ENCODE results near the gene CYP27B1. TPM values are rescaled to one million over a fixed set of nuclear protein-coding genes. Genes with fewer than 3 reads are reported as not detected.
"Not testable (repeated sequence)": the region's sequence is repeated elsewhere in the genome, so short reads cannot be mapped to it uniquely, and the experiment has no call there.

Gene CYP27B1
- total RNA-seq, 2 experiments from 2014 or later, result 2.3 to 2.6 TPM

- no peaks in the 10 kb centered on the region for H3K27me3 Mint-ChIP-seq (ENCODE audit: low read depth)
- no peaks in the 10 kb centered on the region for H3K9me3 Mint-ChIP-seq (ENCODE audit: insufficient read depth)
- peaks cover 15% of the 10 kb centered on the region for H3K36me3 Mint-ChIP-seq (ENCODE audit: low read depth)
- DNase-seq, result no peak
- H3K4me3 Mint-ChIP-seq, result no peak overlapping the region
- H3K4me1 Mint-ChIP-seq (ENCODE audit: low read depth), result peaks cover 29% of the 10 kb centered on the region
- ATAC-seq, result no peak
- POLR2A ChIA-PET, result no interaction called here
- H3K27ac Mint-ChIP-seq, result no peak overlapping the region
- CTCF ChIA-PET, result interaction anchor here (0.7 to 1.9 kb wide), 3 partner anchors 18 to 163 kb away, joined by 3 to 5 read pairs (median 5); no protein-coding TSS in a partner anchor
These were observed 8.2 kb upstream of the CYP27B1 start for GRCh38 chr12:57775044-57775443.

- Mint-ChIP-seq H3K36me3 (ENCODE audit: low read depth) (peaks cover 19% of the 10 kb centered on the region), H3K4me1 (ENCODE audit: low read depth) (peaks cover 27% of the 10 kb centered on the region)
- H3K27ac Mint-ChIP-seq; POLR2A ChIA-PET; DNase-seq; H3K4me3 Mint-ChIP-seq; H3K27me3 Mint-ChIP-seq (ENCODE audit: low read depth); ATAC-seq; H3K9me3 Mint-ChIP-seq (ENCODE audit: insufficient read depth): not testable (repeated sequence)
- CTCF ChIA-PET, result interaction anchor here (0.9 to 1.9 kb wide), 3 partner anchors 15 to 130 kb away, joined by 4 to 5 read pairs (median 5); no protein-coding TSS in a partner anchor
These were observed 7.8 kb upstream of the CYP27B1 start for GRCh38 chr12:57774634-57775033.

DNA sequence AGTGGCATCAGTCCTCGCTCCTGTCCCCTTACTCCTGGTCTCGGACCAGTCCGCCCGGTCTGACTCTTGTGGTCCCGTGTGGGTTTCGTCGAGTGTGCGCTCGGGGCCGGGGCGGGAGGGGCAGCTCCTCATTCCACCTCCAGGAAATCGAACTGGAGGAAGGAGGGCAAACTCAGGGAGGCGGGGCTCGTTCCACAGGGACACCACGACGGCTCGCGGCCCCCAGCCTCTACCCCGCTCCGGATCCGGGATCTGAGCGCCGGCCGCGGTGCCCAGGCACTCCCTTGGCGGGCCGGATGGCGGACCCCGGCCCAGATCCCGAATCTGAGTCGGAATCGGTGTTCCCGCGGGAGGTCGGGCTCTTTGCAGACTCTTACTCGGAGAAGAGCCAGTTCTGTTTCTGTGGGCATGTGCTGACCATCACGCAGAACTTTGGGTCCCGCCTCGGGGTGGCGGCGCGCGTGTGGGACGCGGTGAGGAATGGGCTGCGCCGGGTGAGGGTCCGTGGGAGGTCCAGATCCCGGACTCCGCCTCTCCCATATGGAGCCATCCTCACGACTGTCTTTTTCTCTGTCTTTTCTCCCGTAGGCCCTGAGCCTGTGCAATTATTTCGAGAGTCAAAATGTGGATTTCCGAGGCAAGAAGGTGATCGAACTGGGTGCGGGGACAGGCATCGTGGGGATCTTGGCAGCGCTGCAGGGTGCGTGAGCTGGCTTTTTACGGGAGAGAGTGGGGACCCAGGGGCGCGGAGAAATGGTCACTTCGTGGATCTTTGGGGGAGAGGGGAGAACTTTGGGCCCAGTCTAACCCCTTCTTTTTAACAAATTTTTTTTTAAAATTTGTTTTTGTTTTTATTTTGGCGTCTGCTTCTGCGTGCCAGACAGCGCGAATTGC is 5.8 kb upstream of the CYP27B1 start, which contains the start of gene EEF1AKMT3:
EEF1AKMT3 (plus strand) TSS at position 186 of the 894 bp plus-strand sequence; CDS start at position 297, 111 bp downstream.
- H3K36me3 Mint-ChIP-seq (ENCODE audit: low read depth), result peaks cover 25% of the 10 kb centered on the region
- peak within 1 kb of the TSS; percentile 97 for H3K4me3 Mint-ChIP-seq
- ATAC-seq (peak; percentile 50), DNase-seq (peak; percentile 55)
- H3K27ac Mint-ChIP-seq, result peak within 1 kb of the TSS; percentile 98
- H3K4me1 Mint-ChIP-seq (ENCODE audit: low read depth), result peaks cover 21% of the 10 kb centered on the region
- ChIA-PET CTCF (interaction anchor here (0.9 to 1.5 kb wide), 8 partner anchors 9 to 31 kb away, joined by 3 to 13 read pairs (median 4); partner anchors contain the start of gene TSFM), POLR2A (interaction anchor here (0.7 to 1.3 kb wide), 4 partner anchors 8 to 16 kb away, joined by 3 to 6 read pairs (median 5); partner anchors contain the start of gene TSFM)
- H3K9me3 Mint-ChIP-seq (ENCODE audit: insufficient read depth), result no peaks in the 10 kb centered on the region
- H3K27me3 Mint-ChIP-seq (ENCODE audit: low read depth), result no peaks in the 10 kb centered on the region

DNA sequence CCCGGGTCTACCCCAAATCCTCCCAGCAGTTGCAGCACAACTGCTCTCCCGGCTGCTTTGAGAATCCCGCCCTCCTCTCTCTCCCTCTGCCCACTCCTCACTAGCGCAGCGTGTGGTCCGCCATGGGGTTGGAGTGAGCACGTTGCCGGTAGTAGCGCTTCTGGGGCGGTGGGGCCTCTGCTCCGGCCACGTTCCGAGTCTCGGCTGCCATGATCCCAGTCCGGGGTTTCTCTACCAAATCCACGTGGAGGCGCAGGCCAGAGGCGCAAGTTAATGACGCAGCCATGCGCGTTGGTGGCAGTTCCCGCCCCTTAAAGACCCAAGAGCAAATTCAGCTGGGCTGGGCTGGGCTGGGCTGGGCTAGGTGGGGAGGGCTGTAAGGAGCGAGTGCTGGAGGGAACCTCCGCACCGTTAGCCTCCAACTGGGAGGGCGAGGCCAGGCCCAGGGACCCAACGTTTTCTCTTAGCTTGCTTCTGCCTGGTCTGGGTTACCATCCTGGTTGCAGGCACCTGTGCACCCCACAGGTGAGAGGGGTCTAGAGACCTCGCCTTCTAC is 5.1 kb upstream of the CYP27B1 start, which contains the start of gene METTL1:
METTL1 (minus strand) TSS at position 233 of the 556 bp plus-strand sequence; CDS start at position 211, 22 bp downstream.
- Mint-ChIP-seq H3K27me3 (ENCODE audit: low read depth) (no peaks in the 10 kb centered on the region), H3K4me3 (peak within 1 kb of the TSS; percentile 97), H3K4me1 (ENCODE audit: low read depth) (peaks cover 21% of the 10 kb centered on the region), H3K36me3 (ENCODE audit: low read depth) (peaks cover 25% of the 10 kb centered on the region), H3K27ac (peak within 1 kb of the TSS; percentile 98), H3K9me3 (ENCODE audit: insufficient read depth) (no peaks in the 10 kb centered on the region)
- DNase-seq (peak; percentile 96), ATAC-seq (peak; percentile 91)
- ChIA-PET CTCF (interaction anchor here (0.9 to 1.5 kb wide), 6 partner anchors 9 to 31 kb away, joined by 3 to 13 read pairs (median 7); partner anchors contain the start of gene TSFM), POLR2A (interaction anchor here (0.6 to 1.3 kb wide), 5 partner anchors 9 to 98 kb away, joined by 3 to 6 read pairs (median 5); partner anchors contain the start of gene TSFM)

GRCh38 chr12:57771236-57771872 is 4.5 kb upstream of the CYP27B1 start:
- H3K9me3 Mint-ChIP-seq (ENCODE audit: insufficient read depth), result no peaks in the 10 kb centered on the region
- H3K36me3 Mint-ChIP-seq (ENCODE audit: low read depth), result peaks cover 27% of the 10 kb centered on the region
- peaks cover 27% of the 10 kb centered on the region for H3K4me1 Mint-ChIP-seq (ENCODE audit: low read depth)
- ATAC-seq (peak; percentile 75), DNase-seq (peak; percentile 91)
- H3K27me3 Mint-ChIP-seq (ENCODE audit: low read depth), result peaks cover 4% of the 10 kb centered on the region
- peak overlapping the region; percentile 98 for H3K27ac Mint-ChIP-seq
- POLR2A ChIA-PET, result interaction anchor here (0.6 to 1.3 kb wide), 3 partner anchors 9 to 99 kb away, joined by 3 to 5 read pairs (median 5); partner anchors contain the start of gene TSFM
- CTCF ChIA-PET, result interaction anchor here (0.9 to 1.5 kb wide), 6 partner anchors 10 to 15 kb away, joined by 3 to 13 read pairs (median 7); partner anchors contain the start of gene TSFM
- peak overlapping the region; percentile 97 for H3K4me3 Mint-ChIP-seq

DNA sequence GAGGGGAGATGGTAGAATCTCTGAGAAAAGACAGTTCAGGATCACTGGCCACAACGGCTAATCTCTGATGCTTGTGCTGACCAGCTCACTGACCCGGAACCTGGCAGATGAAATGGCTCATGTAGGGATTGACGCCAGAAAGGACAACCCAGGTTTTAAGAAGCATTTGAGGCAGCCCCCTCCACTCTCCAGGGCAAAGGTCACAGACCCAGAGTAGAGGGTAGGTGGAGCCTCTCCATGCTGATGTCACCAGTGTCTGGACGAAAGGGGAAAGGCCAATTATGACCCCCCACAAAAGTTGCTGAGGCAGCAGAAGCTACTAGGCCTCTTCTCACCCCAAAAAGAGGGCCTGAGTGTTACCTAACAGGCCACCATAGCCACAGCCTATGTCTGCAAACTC is 3.9 kb upstream of the CYP27B1 start:
- DNase-seq (no peak), ATAC-seq (no peak)
- H3K27me3 Mint-ChIP-seq (ENCODE audit: low read depth), result peaks cover 7% of the 10 kb centered on the region
- peaks cover 25% of the 10 kb centered on the region for H3K36me3 Mint-ChIP-seq (ENCODE audit: low read depth)
- ChIA-PET POLR2A (no interaction called here), CTCF (interaction anchor here (1.0 to 1.1 kb wide), 2 partner anchors 11 to 14 kb away, joined by 3 read pairs; no protein-coding TSS in a partner anchor)
- H3K27ac Mint-ChIP-seq, result peak overlapping the region; percentile 61
- peaks cover 33% of the 10 kb centered on the region for H3K4me1 Mint-ChIP-seq (ENCODE audit: low read depth)
- no peaks in the 10 kb centered on the region for H3K9me3 Mint-ChIP-seq (ENCODE audit: insufficient read depth)
- H3K4me3 Mint-ChIP-seq, result peak overlapping the region; percentile 39

DNA sequence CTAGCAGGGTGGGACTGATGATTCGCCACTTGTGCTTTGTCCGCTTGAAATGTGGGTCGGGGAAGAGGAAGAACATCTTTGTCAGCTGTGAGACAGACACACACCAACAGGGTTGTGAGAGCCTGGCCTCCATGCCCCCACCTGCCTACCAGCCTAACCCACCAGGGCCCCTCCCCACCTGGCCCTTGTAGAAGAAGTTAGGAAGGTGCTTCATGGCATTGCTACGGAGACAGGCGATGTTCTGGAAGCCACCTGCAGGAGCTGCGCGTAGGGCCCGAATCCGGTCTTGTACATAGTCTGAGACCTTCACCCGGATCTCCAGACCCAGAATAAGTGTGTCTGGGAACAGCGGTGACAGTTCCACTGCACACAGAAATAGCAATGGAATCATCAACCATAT is 2.7 kb upstream of the CYP27B1 start:
- DNase-seq (no peak), ATAC-seq (no peak)
- Mint-ChIP-seq H3K9me3 (ENCODE audit: insufficient read depth) (no peaks in the 10 kb centered on the region), H3K27ac (no peak overlapping the region), H3K36me3 (ENCODE audit: low read depth) (peaks cover 24% of the 10 kb centered on the region), H3K27me3 (ENCODE audit: low read depth) (peaks cover 9% of the 10 kb centered on the region), H3K4me1 (ENCODE audit: low read depth) (peaks cover 44% of the 10 kb centered on the region), H3K4me3 (no peak overlapping the region)
- ChIA-PET POLR2A (no interaction called here), CTCF (interaction anchor here (1.1 to 5.4 kb wide), 2 partner anchors 10 to 13 kb away, joined by 3 to 72 read pairs; partner anchors contain the start of gene MARCHF9)

GRCh38 chr12:57767876-57768275 is 998 bp upstream of the CYP27B1 start:
- Mint-ChIP-seq H3K27ac (no peak overlapping the region), H3K9me3 (ENCODE audit: insufficient read depth) (no peaks in the 10 kb centered on the region), H3K4me3 (no peak overlapping the region), H3K4me1 (ENCODE audit: low read depth) (peaks cover 44% of the 10 kb centered on the region), H3K27me3 (ENCODE audit: low read depth) (peaks cover 12% of the 10 kb centered on the region), H3K36me3 (ENCODE audit: low read depth) (peaks cover 20% of the 10 kb centered on the region)
- POLR2A ChIA-PET, result interaction anchor here (1.7 to 1.8 kb wide), 2 partner anchors 8 to 11 kb away, joined by 5 read pairs; no protein-coding TSS in a partner anchor
- DNase-seq, result no peak
- ATAC-seq, result no peak
- CTCF ChIA-PET, result interaction anchor here (1.0 to 5.4 kb wide), 5 partner anchors 8 to 136 kb away, joined by 3 to 72 read pairs (median 10); partner anchors contain the start of gene MARCHF9

DNA sequence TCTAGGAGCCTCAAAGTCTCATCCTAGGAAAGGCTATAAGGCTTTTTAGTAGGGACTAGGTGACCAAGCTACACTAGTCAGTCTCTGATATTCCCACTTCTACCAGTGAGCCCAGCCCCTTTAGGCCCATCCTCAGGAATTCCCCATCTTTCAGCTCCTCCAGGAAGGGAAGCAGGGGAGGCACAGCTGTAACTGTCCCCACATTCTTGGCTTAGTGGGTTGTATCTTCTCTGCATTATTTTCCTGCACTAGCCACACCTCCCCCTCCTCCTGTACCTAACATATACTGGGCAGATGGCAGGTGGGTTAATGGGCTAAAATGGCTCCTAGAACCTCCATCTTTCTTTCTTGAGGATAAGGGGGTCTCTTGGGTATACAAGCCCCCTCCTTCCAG is 424 bp upstream of the CYP27B1 start:
- ATAC-seq (no peak), DNase-seq (no peak)
- peaks cover 20% of the 10 kb centered on the region for H3K36me3 Mint-ChIP-seq (ENCODE audit: low read depth)
- no peak overlapping the region for H3K4me3 Mint-ChIP-seq
- ChIA-PET CTCF (interaction anchor here (1.0 to 5.4 kb wide), 6 partner anchors 8 to 137 kb away, joined by 3 to 72 read pairs (median 9); partner anchors contain the start of gene MARCHF9), POLR2A (interaction anchor here (0.8 to 1.8 kb wide), 4 partner anchors 11 to 132 kb away, joined by 3 to 5 read pairs (median 4); partner anchors contain the start of gene TSFM)
- no peak overlapping the region for H3K27ac Mint-ChIP-seq
- peaks cover 42% of the 10 kb centered on the region for H3K4me1 Mint-ChIP-seq (ENCODE audit: low read depth)
- H3K9me3 Mint-ChIP-seq (ENCODE audit: insufficient read depth), result no peaks in the 10 kb centered on the region
- peaks cover 12% of the 10 kb centered on the region for H3K27me3 Mint-ChIP-seq (ENCODE audit: low read depth)

GRCh38 chr12:57765698-57766463 is 997 bp downstream of the CYP27B1 start:
- Mint-ChIP-seq H3K27ac (peak overlapping the region; percentile 80), H3K27me3 (ENCODE audit: low read depth) (peaks cover 12% of the 10 kb centered on the region), H3K9me3 (ENCODE audit: insufficient read depth) (no peaks in the 10 kb centered on the region), H3K4me3 (peak overlapping the region; percentile 83), H3K36me3 (ENCODE audit: low read depth) (peaks cover 20% of the 10 kb centered on the region), H3K4me1 (ENCODE audit: low read depth) (peaks cover 34% of the 10 kb centered on the region)
- POLR2A ChIA-PET, result interaction anchor here (0.6 to 1.8 kb wide), 3 partner anchors 9 to 149 kb away, joined by 4 to 5 read pairs (median 5); no protein-coding TSS in a partner anchor
- DNase-seq (no peak), ATAC-seq (peak; percentile 20)
- CTCF ChIA-PET, result interaction anchor here (0.8 to 5.4 kb wide), 8 partner anchors 10 to 138 kb away, joined by 3 to 72 read pairs (median 4); partner anchors contain the start of genes MARCHF9 and TSFM

Measured in activated CD8-positive, alpha-beta T cell treated with anti-CD3 and anti-CD28 coated beads, Interleukin-2, amount 10 ng/mL, durations not matched to agents 7 days and 5 days (primary cell).